ENCODE measurements around the gene DTNBP1.

DNA sequence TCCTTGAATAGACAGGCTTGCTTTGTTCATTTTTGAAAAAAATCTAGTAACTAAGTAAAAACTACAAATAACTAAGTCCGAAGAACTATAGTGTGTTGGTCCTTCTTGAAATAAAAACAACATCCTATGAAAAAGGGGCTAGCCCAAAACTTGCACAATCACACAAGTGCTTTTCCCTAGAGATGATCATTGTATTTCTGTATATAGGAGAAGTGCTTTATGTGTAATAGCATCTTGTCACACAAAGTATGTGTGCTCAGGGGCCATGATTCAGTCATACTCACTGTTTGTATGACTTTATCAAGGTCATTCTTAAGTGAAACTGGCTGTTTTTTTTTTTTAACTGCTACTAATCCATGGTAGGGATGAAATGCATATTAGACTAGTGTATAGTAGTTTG is 179.8 kb downstream of the DTNBP1 start:
- TF ChIP-seq ELK1 (IDR thresholded peaks at IDR 0.05; ENCODE audit: low read depth, low read length) (no peak), POLR2A (IDR thresholded peaks at IDR 0.05; ENCODE audit: low read length) (no peak), JUN (IDR thresholded peaks at IDR 0.05) (no peak), SMC3 (IDR thresholded peaks at IDR 0.05) (no peak), TP53 (CRISPR knock-in tag; IDR thresholded peaks at IDR 0.05) (no peak)
- TF ChIP-seq, protein P1, sequence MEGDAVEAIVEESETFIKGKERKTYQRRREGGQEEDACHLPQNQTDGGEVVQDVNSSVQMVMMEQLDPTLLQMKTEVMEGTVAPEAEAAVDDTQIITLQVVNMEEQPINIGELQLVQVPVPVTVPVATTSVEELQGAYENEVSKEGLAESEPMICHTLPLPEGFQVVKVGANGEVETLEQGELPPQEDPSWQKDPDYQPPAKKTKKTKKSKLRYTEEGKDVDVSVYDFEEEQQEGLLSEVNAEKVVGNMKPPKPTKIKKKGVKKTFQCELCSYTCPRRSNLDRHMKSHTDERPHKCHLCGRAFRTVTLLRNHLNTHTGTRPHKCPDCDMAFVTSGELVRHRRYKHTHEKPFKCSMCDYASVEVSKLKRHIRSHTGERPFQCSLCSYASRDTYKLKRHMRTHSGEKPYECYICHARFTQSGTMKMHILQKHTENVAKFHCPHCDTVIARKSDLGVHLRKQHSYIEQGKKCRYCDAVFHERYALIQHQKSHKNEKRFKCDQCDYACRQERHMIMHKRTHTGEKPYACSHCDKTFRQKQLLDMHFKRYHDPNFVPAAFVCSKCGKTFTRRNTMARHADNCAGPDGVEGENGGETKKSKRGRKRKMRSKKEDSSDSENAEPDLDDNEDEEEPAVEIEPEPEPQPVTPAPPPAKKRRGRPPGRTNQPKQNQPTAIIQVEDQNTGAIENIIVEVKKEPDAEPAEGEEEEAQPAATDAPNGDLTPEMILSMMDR (IDR thresholded peaks at IDR 0.05), result no peak
- TF ChIP-seq, protein P2, sequence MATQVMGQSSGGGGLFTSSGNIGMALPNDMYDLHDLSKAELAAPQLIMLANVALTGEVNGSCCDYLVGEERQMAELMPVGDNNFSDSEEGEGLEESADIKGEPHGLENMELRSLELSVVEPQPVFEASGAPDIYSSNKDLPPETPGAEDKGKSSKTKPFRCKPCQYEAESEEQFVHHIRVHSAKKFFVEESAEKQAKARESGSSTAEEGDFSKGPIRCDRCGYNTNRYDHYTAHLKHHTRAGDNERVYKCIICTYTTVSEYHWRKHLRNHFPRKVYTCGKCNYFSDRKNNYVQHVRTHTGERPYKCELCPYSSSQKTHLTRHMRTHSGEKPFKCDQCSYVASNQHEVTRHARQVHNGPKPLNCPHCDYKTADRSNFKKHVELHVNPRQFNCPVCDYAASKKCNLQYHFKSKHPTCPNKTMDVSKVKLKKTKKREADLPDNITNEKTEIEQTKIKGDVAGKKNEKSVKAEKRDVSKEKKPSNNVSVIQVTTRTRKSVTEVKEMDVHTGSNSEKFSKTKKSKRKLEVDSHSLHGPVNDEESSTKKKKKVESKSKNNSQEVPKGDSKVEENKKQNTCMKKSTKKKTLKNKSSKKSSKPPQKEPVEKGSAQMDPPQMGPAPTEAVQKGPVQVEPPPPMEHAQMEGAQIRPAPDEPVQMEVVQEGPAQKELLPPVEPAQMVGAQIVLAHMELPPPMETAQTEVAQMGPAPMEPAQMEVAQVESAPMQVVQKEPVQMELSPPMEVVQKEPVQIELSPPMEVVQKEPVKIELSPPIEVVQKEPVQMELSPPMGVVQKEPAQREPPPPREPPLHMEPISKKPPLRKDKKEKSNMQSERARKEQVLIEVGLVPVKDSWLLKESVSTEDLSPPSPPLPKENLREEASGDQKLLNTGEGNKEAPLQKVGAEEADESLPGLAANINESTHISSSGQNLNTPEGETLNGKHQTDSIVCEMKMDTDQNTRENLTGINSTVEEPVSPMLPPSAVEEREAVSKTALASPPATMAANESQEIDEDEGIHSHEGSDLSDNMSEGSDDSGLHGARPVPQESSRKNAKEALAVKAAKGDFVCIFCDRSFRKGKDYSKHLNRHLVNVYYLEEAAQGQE (IDR thresholded peaks at IDR 0.05), result no peak
- TF ChIP-seq, protein P3, sequence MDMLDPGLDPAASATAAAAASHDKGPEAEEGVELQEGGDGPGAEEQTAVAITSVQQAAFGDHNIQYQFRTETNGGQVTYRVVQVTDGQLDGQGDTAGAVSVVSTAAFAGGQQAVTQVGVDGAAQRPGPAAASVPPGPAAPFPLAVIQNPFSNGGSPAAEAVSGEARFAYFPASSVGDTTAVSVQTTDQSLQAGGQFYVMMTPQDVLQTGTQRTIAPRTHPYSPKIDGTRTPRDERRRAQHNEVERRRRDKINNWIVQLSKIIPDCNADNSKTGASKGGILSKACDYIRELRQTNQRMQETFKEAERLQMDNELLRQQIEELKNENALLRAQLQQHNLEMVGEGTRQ (IDR thresholded peaks at IDR 0.05), result no peak
